ENCODE data around the gene CCM2L. TPM values are rescaled to one million over a fixed set of nuclear protein-coding genes. Genes with fewer than 3 reads are reported as not detected.

Gene CCM2L
- total and polyA plus RNA-seq, 2 experiments from 2014 or later = 4.9 to 13.3 TPM

- no peak for TF ChIP-seq JUNB (IDR thresholded peaks at IDR 0.05; ENCODE audit: unreplicated experiment)
- no peak for TF ChIP-seq ETS1 (IDR thresholded peaks at IDR 0.05)
- TF ChIP-seq STAT1 (IDR thresholded peaks at IDR 0.05; ENCODE audit: unreplicated experiment) = no peak
- no peak for TF ChIP-seq NANOG (IDR thresholded peaks at IDR 0.05; ENCODE audit: borderline replicate concordance)
- no peak for TF ChIP-seq REST (IDR thresholded peaks at IDR 0.05; ENCODE audit: unreplicated experiment)
- TF ChIP-seq POLR2AphosphoS5 (IDR thresholded peaks at IDR 0.05; ENCODE audit: low read depth) = no peak
- TF ChIP-seq ZNF462 (CRISPR knock-in tag; IDR thresholded peaks at IDR 0.05) = no peak
- TF ChIP-seq CTCF (conservative IDR thresholded peaks at IDR 0.05; ENCODE audit: low read depth in 2 of 2) = no peak
- no peak for TF ChIP-seq EZH2phosphoT487 (IDR thresholded peaks at IDR 0.05; ENCODE audit: unreplicated experiment)
- no peak for TF ChIP-seq ZNF331 (CRISPR knock-in tag; IDR thresholded peaks at IDR 0.05; ENCODE audit: low read depth)
- no peak for TF ChIP-seq EZH2 (IDR thresholded peaks at IDR 0.05; ENCODE audit: low read depth, unreplicated experiment)
- TF ChIP-seq CREB1 (CRISPR knock-in tag; IDR thresholded peaks at IDR 0.05; ENCODE audit: low read depth) = no peak
- no peak for TF ChIP-seq ZNF114 (CRISPR knock-in tag; IDR thresholded peaks at IDR 0.05)
- no peak overlapping the region for H3K4me3 Mint-ChIP-seq
- Histone ChIP-seq H3K79me2 (replicated peaks; ENCODE audit: insufficient read depth) (no peaks in the 10 kb centered on the region), H3K27ac (ENCODE audit: low read depth) (no peak overlapping the region), H3K4me3 (no peak overlapping the region), H3K27me3 (ENCODE audit: insufficient read depth) (peaks cover 3% of the 10 kb centered on the region; the same call in 1 of the 2 replicates), H2AFZ (no peak overlapping the region), H4K20me1 (replicated peaks; ENCODE audit: insufficient read depth) (peaks cover 11% of the 10 kb centered on the region; the same call in 1 of the 2 replicates), H3F3A (replicated peaks; ENCODE audit: low read depth) (no peaks in the 10 kb centered on the region), H3K9me2 (ENCODE audit: insufficient read depth) (no peaks in the 10 kb centered on the region), H3K4me2 (no peak overlapping the region), H3K4me1 (ENCODE audit: insufficient read depth) (no peaks in the 10 kb centered on the region), H3K36me3 (ENCODE audit: insufficient read depth) (no peaks in the 10 kb centered on the region)
- DNase-seq (ENCODE audit: low spot score) (peak; percentile 37), ATAC-seq (peak; percentile 40; the same call in 2 of the 3 replicates)
- H3K27me3 Mint-ChIP-seq (ENCODE audit: insufficient read depth, low read depth, poor library complexity) = peaks cover 5% of the 10 kb centered on the region
- no peaks in the 10 kb centered on the region; the same call in 2 of the 3 replicates for H3K36me3 Mint-ChIP-seq (ENCODE audit: low read depth)
- peak overlapping the region; percentile 62; the same call in 1 of the 2 replicates for H3K27ac Mint-ChIP-seq
- peaks cover 4% of the 10 kb centered on the region; the same call in 2 of the 3 replicates for H3K9me3 Mint-ChIP-seq
- no peaks in the 10 kb centered on the region for H3K4me1 Mint-ChIP-seq
Measured at GRCh38 chr20:31987744-31988143, 22.5 kb upstream of the CCM2L start.
